ENCODE measurements around the gene HCRT.
A peak's percentile ranks its signal among the peaks of the same experiment; 100 is the strongest.
"Not testable (repeated sequence)": the region's sequence is repeated elsewhere in the genome, so short reads cannot be mapped to it uniquely, and the experiment has no call there.

HCRT gene

DNA sequence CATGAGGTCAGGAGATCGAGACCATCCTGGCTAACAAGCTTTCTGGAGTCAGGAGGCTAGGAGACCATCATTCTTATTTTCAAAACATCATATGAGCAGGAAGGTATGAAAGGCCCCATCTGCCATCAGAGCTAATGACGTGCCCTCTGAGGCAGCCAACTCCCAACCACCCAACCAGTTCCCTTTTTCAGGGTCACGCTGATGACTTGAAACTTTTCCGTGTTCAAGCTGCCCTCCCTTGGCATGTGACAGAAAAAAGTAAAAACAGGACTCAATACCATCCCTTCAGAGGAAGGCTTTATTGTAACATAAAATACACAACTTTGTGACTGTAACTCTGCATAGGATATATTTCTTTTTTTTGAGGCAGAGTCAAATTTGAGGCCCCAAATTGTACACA, 13.6 kb upstream of the HCRT start:
- DNase-seq (ENCODE audit: low read depth in 3 of 3, low spot score in 1 of 3) = no peak

- no peak for DNase-seq (ENCODE audit: low read depth in 3 of 3, low spot score in 1 of 3)
Measured at GRCh38 chr17:42197564-42198156, 12.4 kb upstream of the HCRT start.

- DNase-seq (ENCODE audit: low read depth in 3 of 3, low spot score in 1 of 3) = peak; percentile 33 to 62 (median 51)
Measured at GRCh38 chr17:42193969-42194899, 9.0 kb upstream of the HCRT start, which contains the start of gene GHDC. GHDC (minus strand) TSS chr17:42194494; CDS start chr17:42193581, 913 bp downstream.

DNA sequence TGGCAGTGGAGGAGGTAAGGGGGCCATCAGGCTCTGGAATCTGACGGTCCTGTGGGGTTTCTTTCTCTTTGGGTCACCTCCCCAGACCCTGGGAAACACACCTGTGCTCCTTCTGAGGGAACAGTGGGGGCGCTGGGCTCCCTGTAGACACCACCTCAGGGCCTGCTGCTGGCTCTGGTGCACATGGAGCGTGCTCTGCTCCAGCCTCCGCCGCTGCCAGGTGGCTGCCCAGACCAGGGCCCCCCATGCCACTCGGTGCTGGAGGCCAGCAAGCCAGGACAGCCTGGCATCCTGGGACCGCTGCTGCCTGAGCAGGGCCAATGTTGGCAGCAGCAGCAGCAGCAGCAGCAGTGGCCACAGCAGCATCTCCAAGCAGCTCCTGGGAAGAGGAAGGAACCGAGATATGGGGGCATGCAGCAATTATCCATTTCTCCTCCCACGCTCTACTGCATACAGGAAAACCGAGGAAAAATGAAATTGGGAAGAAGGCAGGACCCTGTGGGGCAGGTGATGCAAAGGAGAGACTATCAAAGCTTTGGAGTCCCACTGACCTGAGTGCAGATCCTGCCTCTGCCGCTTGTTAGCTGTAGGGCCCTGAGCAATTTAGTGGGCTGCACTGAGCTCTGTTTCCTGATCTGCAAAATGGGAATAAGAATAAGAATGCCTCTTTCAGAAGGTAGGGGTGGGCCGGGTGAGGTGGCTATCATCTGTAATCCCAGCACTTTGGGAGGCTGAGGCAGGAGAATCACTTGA, 8.1 kb upstream of the HCRT start:
- no peak for DNase-seq (ENCODE audit: low read depth in 3 of 3, low spot score in 1 of 3)

GRCh38 chr17:42192189-42193126, 7.2 kb upstream of the HCRT start:
- no peak for DNase-seq (ENCODE audit: low read depth in 3 of 3, low spot score in 1 of 3)

GRCh38 chr17:42191275-42191608, 6.0 kb upstream of the HCRT start:
- DNase-seq (ENCODE audit: low read depth in 3 of 3, low spot score in 1 of 3) = no peak

DNA sequence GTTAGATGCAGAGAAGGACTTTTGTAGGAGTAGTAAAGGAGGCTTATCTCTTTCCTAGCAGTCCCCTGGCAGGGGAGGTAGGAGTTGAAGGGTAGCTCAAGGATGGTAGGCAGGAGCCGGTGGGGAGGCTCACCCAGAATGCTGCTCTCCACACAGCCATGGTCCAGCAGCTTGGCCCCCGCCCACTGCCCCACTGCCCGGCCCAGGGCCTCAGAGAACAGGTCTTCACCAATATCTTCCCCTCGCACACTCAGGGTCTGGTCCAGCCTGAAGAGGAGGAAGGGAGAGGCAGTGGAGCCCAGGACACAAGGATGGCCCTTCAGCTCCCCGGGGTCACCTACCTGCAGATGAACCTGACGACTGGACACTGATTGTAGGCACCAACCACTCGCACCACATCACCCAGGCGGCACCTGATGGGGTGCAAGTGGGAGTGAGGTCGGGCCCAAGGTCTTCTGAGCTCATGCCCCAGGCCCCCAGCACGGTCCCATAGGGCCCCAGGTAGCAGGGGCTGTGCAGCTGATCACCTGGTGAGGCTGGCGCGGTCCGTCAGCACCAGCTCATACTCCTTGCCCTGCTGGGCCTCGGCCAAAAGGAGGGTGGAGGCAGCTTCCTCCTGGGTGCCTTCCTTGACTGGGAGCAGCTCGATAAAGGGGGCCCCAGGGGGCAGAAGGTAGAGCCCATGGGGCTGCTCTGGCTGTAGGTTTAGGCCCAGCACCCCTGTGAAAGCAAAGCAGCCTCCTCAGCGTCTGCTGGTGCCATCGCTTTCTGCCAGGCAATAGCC, 5.4 kb upstream of the HCRT start:
- DNase-seq (ENCODE audit: low read depth in 3 of 3, low spot score in 1 of 3) = no peak

DNA sequence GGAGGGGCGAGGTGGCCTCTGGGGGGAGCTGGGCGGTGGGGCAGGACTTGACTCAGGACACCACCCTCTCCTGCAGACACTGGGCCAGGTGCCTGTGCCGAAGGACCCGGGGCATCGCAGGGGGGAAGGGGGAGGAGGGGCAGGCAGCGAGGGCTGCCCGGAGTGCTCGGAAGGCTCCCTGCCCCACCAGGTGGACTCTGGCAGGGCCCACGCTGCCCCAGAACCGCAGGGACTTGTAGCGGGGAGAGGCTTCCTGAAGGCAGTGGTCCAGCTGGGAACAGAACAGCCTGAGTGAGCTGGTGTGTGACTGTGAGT, 4.4 kb upstream of the HCRT start:
- no peak for DNase-seq (ENCODE audit: low read depth in 3 of 3, low spot score in 1 of 3)

DNA sequence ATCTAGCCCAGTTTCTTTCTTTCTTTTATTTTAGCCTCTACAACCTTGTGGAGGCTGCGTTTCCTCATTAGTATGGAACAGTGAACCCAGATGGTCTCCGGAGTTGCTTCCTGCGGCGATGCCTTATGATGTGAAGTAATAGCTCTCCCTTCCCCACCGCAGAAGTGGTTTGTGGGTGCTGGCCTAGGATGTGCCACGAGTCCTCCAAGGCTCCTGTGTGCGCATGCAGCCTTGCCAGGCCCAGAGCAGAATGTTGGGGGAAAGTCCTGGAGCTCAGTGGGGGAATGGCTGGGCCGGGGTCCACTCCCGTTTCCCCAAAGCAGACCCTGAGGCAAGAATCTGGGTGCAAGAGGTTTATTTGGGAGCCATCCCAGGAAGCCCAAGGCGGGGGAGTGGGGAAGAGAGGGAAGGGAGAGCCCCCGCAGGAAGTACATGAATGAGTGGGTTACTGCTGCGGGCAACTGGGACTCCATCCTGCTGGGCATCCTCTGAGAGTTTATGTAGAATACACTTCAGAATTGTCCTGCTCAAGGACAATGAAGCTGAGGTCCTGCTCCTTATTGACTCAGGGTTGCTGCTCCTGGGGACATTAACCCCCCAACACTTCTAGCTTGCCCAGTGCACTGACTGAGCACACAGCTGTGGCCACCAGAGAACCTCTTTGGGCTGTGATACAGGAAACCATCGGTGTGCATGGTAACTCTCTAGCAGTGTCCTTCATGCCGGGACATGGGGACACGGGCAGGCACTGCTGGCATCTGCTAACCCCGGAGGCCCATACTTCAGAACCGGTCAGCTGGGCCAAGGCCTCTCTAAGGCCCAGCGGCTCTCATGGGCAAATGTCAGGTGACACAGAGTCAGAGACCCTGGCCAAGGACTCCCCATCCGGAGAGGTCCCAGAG, 3.7 kb upstream of the HCRT start:
- DNase-seq (ENCODE audit: low read depth in 3 of 3, low spot score in 1 of 3) = no peak

- no peak for DNase-seq (ENCODE audit: low read depth in 3 of 3, low spot score in 1 of 3)
Measured at GRCh38 chr17:42187833-42188232, 2.6 kb upstream of the HCRT start.

DNA sequence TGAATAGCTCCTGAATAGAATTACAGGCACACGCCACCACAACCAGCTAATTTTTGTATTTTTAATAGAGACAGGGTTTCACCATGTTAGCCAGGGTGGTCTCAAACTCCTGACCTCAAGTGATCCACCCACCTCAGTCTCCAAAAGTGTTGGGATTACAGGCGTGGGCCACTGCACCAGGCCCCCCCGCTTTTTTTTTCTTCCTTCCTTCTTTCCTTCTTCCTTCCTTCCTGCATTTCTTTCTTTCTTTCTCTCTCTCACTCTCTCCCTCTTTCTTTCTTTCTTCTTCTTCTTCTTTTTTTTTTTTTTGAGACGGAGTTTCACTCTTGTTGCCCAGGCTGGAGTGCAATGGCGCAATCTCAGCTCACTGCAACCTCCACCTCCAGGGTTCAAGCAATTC, 939 bp upstream of the HCRT start:
- not testable (repeated sequence) for DNase-seq (ENCODE audit: low read depth in 3 of 3, low spot score in 1 of 3)

- DNase-seq (ENCODE audit: low read depth in 3 of 3, low spot score in 1 of 3) = no peak
Measured at GRCh38 chr17:42185621-42185930, 324 bp upstream of the HCRT start.

DNA sequence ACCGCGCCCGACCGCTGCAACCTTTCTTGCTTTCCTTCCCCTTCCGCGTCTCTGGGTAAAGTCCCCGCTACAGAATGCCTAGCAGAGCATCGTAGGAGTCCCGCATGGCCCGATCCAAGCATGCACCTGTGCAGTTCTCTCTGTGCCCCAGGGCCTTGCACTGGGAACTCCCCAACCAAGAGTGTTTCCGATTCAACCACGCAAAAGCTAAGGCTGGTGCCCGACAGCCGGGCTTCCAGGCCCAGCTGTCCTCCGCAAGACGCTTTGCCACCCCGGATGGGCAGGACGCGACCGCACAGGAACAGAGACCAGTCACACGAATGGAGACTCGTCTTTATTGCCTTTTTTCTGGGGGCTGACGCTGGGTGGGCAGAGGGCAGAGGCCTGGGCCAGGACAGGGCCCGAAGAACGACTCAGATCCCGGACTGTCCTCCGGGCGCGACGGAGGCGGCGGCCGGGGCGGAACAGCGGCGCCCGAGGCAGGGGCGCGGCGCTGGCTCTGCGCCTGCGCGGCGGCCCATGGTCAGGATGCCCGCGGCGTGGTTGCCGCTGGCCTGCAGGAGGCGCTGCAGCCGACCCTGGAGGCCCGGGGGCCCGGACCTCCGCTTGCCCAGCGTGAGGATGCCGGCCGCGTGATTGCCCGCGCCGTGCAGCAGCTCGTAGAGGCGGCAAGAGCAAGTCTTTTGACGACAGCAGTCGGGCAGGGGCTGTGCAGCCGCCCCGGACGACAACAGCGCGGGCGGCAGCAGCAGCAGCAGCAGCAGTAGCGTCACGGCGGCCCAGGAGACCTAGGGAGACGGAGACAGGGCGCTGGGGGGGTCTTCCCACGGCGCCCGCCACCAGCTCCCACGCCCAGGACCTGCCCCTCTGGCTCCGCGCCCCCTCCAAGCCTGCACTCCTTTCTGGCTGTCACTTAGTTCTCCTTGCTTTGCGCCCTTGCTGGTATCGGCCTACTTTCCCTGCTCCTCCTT, 1.2 kb downstream of the HCRT start:
- DNase-seq (ENCODE audit: low read depth in 3 of 3, low spot score in 1 of 3) = peak; percentile 36 to 69 (median 52)

- no peak for DNase-seq (ENCODE audit: low read depth in 3 of 3, low spot score in 1 of 3)
Measured at GRCh38 chr17:42182927-42183734, 2.1 kb downstream of the HCRT start.

GRCh38 chr17:42181851-42182207, 3.4 kb downstream of the HCRT start:
- DNase-seq (ENCODE audit: low read depth in 3 of 3, low spot score in 1 of 3) = no peak

DNA sequence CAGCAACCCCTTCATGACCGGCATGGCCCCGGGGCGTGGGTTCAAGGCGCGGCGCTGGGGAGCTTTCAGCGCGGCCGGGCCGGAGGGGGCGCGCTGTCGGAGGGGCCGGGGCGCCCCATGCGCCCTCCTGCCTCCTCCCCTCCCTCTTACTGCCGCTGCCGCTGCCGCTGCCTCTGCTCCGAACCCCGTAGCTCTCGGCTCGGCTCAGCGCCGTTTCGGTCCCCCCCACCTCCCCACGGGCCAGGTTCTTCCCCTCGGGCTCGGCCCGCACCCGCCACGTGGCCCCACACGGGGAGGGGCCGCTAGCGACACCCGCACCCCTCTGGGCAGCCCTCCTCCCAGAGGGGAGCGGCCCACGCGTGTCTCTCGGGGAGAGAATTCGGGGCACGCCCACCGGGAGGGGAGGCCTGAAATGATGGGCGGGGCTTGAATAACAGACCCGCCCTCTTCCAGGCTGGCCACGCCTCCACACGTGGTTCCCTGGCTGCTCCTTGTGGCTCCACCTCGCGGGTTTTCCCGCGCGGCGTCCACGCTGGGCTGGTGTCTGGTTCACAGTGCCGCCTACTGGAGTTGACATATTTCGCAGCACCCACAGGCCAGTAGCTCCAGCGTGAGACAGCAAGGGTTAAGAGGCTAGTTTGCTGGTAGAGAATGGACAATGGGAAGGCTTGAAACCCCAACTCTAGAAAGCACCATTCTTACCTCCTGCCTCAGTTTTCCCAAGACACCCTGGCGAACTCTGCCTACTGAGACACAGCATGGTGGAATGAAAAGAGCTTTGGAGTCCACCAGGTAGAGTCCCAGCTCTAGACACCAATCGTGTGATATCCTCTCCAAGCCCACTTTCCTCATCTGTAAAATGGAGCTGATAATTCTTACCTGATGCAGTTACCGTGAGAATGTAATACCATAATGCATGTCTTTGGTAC, 4.1 kb downstream of the HCRT start, which contains the start of gene KCNH4:
Gene KCNH4, minus strand, starts transcription at position 221 of the 929 bp plus-strand sequence. Its CDS starts 197 bp downstream, at position 24.
- peak; percentile 60 to 85 (median 74) for DNase-seq (ENCODE audit: low read depth in 3 of 3, low spot score in 1 of 3)

Data from stimulated activated CD4-positive, alpha-beta T cell treated with anti-CD3 and anti-CD28 coated beads, TNF-alpha, amount 100 ng/mL, for 1 hour (primary cell).